Daoy (cell line): ENCODE measurements around the gene LIMA1. TPM values are rescaled to one million over a fixed set of nuclear protein-coding genes. Genes with fewer than 3 reads are reported as not detected.
A peak's percentile ranks its signal among the peaks of the same experiment; 100 is the strongest.

Experiments
- DNase-seq: peaks from one replicate; pipeline ENCODE4 v3.0.0-alpha.2; 2015; ENCODE audit warnings: low read depth
- total RNA-seq: library from RNA; depleted of rRNA; stranded (reverse); fragments of >200 nt; shearing (Covaris generic); gene quantifications from 2 replicates; pipeline ENCODE4 v1.2.3, GENCODE V29; 2014

Gene LIMA1
- total RNA-seq, 1 experiment from 2014 or later: 166 TPM

- DNase-seq: peak; percentile 74
These were observed 64.9 kb downstream of the LIMA1 start for GRCh38 chr12:50218386-50218785.

DNA sequence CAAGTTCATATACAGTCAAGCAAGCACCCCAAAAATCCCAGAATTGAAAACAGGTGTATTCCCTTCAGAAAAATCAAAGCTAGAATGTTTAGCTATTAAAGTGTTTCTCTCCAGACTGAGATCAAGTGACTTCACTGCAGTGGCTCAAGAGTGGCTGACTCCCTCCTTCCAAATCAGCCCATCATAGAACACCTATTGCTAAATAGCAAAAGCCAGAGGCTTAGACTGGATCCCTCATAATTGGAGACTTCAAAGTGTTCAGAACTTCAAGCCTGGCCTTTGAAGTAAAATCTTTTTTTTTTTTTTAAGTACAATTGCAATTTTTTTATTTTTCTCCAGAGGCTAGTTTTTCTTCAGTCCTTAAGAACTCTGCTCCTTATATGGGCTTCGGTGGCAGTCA is 66.1 kb downstream of the LIMA1 start:
- no peak for DNase-seq

- DNase-seq: no peak
These were observed 68.3 kb downstream of the LIMA1 start for GRCh38 chr12:50215033-50215432.

- DNase-seq: no peak
These were observed 69.3 kb downstream of the LIMA1 start for GRCh38 chr12:50214018-50214417.

DNA sequence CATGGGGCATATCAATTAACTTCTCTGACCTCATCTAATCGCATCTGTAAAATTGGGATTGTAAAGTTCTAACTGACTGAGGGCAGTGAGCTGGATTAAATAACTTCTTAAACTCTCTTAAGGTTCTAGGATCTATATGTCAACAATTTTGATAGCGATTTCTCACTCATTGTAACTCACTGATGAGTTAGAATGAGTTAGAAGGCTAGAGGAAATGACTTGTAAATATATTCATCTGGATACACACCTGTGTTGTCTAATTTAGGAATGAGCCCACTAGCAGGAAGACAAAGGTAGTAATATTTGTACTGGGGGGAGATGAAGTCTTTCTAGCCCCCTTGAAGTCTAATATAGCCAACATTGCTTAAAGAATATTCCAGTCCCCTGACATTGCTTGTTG is 69.9 kb downstream of the LIMA1 start:
- DNase-seq: no peak

DNA sequence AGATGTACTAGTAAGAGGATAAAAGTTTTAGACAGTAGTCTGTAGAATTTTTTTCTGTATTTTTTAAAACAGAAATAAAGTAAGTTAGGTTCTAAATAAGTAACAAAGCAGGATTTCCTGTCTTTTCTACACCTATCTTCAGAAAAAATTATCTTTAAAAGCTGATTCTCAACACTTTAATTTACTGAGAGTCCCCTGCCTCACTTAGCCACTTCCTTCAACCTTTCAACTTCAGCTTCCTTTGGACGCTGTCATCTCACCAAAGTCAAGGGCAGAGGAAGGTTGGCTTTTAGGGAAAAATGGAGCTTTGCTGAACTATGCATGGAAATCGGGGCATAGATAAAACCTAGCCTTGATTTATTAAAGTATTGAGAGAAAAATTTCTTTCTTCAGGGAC is 71.3 kb downstream of the LIMA1 start:
- DNase-seq: no peak

DNA sequence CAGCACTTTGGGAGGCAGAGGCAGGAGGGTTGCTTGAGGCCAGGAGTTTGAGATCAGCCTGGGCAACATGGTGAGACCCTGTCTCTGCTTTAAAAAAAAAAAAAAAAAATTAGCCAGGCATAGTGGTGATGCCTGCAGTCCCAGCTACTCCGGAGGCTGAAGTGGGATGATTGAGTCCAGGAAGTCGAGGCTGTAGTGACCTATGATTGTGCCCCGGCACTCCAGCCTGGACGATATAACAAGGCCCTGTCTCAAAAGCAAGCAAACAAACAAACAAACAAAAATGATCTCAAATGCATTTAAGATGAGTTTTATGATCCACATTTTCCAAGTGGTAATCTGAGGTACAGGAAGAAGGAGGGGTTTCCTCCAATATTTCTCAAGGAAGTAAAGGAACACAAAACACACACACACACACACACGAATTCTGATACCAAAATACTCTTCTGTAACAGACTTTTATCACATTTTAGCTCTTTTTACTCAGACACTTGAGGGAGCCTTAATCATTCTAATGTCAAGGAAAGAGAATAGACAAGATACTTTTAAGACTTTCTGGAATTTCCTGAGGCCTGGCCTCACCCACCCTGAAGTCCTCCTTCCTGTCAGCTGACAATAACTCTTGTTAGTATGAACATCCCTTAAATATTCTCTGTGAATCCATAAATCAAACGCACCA is 71.8 kb downstream of the LIMA1 start:
- DNase-seq: no peak

GRCh38 chr12:50207424-50207823 is 75.9 kb downstream of the LIMA1 start:
- DNase-seq: no peak

DNA sequence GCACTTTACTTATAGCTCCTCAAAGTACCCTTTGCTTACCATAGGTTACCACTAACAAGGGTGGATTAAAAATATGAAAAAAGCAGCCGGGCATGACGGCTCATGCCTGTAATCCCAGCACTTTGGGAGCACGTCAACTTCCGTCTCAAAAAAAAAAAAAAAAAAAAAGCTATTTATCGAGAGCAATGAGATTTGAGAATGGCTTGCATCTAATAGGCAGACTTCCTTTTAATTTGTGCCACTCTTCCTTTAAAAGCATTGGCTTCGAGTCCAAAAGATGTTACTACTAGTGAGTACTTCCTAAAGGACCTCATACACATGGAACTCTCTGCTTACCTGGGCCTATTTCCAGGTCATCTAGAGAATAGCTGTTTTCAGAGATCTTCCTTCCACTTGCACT is 77.7 kb downstream of the LIMA1 start:
- no peak for DNase-seq

DNA sequence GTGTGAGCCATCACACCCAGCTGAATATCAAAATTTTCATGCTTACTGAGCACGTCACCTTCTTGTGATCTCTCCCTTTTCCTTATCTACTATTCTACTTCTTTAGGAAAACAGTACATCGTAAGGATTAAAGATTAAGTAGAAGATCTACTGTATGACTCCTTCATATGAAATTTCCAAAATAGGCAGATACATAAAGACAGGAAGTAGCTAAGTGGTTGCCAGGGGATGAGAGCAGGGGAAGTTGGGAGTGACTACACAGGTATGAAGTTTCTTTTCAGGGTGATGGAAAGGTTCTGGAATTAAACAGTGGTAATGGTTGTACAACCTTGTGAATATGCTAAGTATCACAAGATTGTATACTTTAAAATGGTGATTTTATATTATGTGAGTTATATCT is 79.6 kb downstream of the LIMA1 start:
- no peak for DNase-seq

- peak; percentile 83 for DNase-seq
These were observed 81.3 kb downstream of the LIMA1 start for GRCh38 chr12:50201987-50202521.

DNA sequence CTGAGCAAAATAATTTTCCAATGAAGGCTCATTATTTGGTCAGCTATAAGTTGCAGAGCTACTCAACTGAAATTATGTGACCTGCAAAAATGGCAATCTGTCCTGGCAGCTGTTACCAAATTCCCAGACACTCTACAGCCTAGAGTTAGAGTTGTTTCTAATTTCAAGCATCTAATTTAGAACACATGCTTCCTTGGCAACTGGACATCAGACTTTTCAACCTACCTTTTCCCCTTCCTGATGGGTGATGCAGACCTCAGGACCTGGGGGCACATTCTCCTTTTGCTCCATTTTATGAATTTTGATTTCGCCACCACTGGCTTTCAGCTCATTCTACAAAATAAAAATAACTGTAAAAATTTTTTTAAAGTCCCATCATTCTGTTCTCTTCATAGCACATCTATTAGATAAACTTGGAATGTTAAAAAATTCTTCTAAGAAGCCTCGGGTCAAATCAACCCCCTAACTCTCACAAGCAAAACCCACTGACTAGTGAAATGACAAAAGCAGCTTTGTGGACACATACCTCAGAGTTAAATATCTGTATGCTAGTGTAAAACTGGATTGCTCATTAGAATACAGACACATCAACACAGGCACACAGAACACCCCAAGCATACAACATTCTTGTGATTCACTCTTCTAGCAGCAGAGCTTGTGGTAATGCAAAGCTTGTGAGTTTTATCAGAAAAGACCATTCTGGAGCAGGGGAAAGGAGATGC is 82.6 kb downstream of the LIMA1 start:
- DNase-seq: no peak

DNA sequence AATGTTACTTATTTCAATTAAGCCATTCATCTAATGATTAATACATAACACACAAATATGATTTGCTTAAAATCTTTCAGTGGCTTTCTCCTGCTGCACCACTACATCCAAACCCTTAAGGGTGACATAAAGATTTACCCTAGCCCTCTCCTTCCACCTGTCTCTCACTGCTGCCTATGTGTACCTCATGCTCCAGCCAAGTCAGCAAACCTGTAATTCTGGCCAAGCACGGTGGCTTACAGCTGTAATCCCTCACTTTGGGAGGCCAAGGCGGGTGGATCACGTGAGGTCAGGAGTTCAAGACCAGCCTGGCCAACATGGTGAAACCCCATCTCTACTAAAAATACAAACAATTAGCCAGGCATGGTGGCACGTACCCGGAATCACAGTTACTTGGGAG is 84.5 kb downstream of the LIMA1 start:
- no peak for DNase-seq

DNA sequence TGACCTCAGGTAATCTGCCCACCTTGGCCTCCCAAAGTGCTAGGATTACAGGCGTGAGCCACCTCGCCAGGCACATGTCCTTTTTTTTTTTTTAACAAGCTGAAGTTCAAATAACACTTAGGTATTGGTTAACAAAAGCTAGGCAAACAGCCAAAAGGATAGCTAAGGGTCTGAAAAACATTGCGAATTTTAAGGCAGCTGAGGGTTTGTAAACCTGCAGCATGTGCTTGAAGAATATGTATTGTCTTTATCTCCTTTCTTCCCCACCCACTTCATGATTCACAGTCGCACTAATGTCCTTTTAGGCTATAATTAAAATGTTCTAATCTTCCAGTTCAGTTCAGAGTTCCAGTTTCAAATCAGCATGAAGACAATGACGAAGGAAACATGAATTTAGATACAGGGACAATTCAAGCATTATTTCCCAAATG is 86.0 kb downstream of the LIMA1 start:
- no peak for DNase-seq

DNA sequence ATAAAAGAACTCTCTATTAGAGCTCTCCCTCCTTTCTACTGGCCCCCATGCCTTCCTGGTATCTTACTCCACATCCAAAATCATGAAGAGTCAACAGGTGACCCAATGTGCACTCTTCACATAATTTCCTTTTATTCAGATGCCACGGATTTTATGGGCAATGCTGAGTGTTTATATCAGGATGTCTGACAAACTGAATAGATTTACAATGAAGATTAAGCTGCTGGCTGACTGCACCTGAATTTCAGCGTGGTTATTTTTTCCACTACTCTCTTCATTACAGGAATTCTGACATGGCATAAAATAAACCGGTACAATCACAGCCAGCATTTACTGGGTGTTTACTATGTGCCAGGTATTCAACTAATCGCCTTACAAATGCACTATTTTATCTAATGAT is 86.8 kb downstream of the LIMA1 start:
- no peak for DNase-seq

- no peak for DNase-seq
These were observed 87.5 kb downstream of the LIMA1 start for GRCh38 chr12:50195832-50196231.

DNA sequence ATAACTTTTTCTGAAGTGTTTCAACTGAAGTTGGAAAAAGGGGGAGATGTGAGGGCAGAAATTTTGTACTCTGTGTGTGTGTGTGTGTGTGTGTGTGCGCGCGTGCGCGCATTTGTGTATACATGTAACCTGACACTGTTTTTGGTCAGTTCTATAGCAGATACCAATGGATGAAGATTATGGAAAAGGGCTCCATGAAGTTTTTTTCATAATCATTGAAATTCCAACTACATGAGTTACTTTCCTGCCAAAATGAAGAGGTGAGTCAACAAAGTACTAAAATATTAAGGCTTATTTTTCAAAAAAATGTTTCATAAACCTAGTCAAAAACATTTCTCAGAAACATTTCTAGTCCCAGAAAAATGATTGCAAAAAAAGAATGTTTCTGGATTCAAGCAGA is 90.4 kb downstream of the LIMA1 start:
- no peak for DNase-seq

DNA sequence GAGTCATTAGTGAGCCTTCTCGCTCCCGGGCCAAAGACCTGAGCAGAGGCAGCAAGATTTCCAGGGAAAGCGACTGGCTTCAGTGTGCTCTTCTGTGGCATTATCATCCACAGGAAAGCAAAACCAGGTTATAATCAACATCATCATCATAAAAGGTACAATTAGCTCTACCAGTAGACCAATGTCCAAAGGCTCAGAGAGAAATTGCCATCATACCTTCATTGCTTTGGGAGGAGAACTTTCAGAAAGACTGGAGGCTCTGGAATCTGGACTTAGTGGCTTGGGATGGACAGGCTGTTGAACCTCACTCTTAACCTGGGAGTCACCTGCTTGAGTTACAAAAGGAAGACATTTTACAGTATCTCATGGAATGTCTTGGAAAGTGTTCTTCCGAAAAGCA is 91.1 kb downstream of the LIMA1 start:
- DNase-seq: no peak

GRCh38 chr12:50190859-50191258 is 92.5 kb downstream of the LIMA1 start:
- no peak for DNase-seq

DNA sequence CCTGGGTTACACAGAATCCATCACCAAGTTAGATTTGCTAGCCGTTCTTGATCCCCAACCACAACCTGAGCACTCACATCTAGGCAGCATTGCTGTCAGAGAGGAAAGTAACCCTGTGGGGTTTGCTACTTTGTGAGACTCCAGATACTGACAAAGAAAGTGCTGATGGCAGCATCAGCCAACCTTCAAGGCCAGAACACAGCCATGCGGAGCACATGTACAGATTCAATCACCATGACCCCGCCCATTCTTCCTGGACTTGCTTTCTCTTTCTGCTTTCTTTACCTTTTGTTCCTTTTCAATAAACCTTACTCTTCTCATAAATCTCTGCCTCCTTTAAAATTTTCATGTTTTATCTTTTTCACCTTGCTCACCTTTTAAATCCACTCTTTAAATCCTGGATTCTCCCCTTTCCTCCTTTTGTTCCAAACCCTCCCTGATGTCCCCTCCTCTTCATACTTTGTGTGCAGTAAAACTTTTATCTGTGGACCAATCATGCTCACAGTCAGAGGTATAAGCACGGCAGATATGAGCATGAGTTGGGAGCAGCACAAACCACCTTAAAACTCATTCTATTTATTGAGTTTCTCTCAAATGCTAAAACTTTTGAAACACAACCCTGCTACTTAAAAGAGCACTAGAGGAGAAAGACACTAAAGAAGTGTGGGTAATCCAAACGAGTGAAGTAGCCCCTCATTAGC is 94.3 kb downstream of the LIMA1 start:
- no peak for DNase-seq

GRCh38 chr12:50188241-50188781 is 95.0 kb downstream of the LIMA1 start:
- DNase-seq: no peak
